Upper lobe of right lung (tissue), 1 donor: ENCODE results near the gene VGLL1. TPM values are rescaled to one million over a fixed set of nuclear protein-coding genes. Genes with fewer than 3 reads are reported as not detected.

Experiments used
- ATAC-seq: fragments of 200-7000 bp; cut with Tn5 transposase; one replicate; pipeline ENCODE4 v1.9.1; 2020; ENCODE audit warnings: mild to moderate bottlenecking, moderate library complexity
- DNase-seq: peaks from one replicate; pipeline ENCODE4 v3.0.0-alpha.2; 2020
- H3K27ac ChIP-seq: fragments of 200-600 bp; one replicate; pipeline ENCODE4 v1.8.0; 2022
- H3K27me3 ChIP-seq: fragments of 200-600 bp; one replicate; pipeline ENCODE4 v1.8.0; 2022; ENCODE audit warnings: mild to moderate bottlenecking
- H3K36me3 ChIP-seq: fragments of 200-600 bp; one replicate; pipeline ENCODE4 v1.8.0; 2022
- H3K4me1 ChIP-seq: fragments of 200-600 bp; one replicate; pipeline ENCODE4 v1.8.0; 2022
- H3K4me3 ChIP-seq: fragments of 200-600 bp; one replicate; pipeline ENCODE4 v1.8.0; 2022; ENCODE audit warnings: mild to moderate bottlenecking
- H3K9me3 ChIP-seq: fragments of 200-600 bp; one replicate; pipeline ENCODE4 v1.8.0; 2022
- intact Hi-C: fragments of 100-400 bp; cut with DNase I; formaldehyde crosslinking; loops from one replicate; pipeline ENCODE4 v1.11.0; 2022
- total RNA-seq: library from RNA; stranded (reverse); fragmentation: NEBNext Ultra II Directional; extraction: Animal tissue kit (Norgen Biotek cat#: 25700); gene quantifications from one replicate; pipeline ENCODE4 v1.2.1, GENCODE V29; 2021
- TF ChIP-seq, protein P1 (sequence below): fragments of 200-600 bp; IDR thresholded peaks from one replicate; pipeline ENCODE4 v1.8.0; 2022; ENCODE audit warnings: antibody characterized with exemption
- donor health status: DM: no; HTN: yes; CAD: no; lungs with severe emphysema.

Gene VGLL1
- total RNA-seq, 1 donor from 2014 or later: 1.6 TPM

DNA sequence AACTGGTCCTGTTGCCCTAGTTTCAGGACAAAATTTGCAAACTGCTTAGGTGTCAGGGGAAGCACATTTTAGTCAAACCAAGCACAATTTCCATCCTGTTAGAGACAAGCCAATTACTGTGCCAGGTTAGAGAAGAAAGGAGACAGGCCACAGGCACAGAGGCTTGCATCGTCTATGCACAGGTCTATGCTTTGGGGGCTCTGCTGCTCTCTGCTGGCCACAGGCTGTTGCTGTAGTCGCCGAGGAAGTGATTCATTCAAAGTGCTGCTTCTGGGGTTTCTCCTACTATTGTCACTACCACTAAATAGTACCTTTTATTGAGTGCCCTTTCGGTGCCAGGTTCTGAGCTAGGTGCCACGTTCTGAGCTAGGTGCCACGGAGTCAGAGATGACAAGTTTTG lies 45.5 kb downstream of the VGLL1 start:
- ATAC-seq (peak; percentile 83), DNase-seq (peak; percentile 65)
- no peaks in the 10 kb centered on the region for H3K36me3 ChIP-seq
- H3K27ac ChIP-seq: no peak overlapping the region
- no peaks in the 10 kb centered on the region for H3K9me3 ChIP-seq
- H3K4me3 ChIP-seq: no peak overlapping the region
- TF ChIP-seq, protein P1, sequence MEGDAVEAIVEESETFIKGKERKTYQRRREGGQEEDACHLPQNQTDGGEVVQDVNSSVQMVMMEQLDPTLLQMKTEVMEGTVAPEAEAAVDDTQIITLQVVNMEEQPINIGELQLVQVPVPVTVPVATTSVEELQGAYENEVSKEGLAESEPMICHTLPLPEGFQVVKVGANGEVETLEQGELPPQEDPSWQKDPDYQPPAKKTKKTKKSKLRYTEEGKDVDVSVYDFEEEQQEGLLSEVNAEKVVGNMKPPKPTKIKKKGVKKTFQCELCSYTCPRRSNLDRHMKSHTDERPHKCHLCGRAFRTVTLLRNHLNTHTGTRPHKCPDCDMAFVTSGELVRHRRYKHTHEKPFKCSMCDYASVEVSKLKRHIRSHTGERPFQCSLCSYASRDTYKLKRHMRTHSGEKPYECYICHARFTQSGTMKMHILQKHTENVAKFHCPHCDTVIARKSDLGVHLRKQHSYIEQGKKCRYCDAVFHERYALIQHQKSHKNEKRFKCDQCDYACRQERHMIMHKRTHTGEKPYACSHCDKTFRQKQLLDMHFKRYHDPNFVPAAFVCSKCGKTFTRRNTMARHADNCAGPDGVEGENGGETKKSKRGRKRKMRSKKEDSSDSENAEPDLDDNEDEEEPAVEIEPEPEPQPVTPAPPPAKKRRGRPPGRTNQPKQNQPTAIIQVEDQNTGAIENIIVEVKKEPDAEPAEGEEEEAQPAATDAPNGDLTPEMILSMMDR: peak; percentile 60
- intact Hi-C loops: no loop called here
- H3K4me1 ChIP-seq: no peaks in the 10 kb centered on the region
- H3K27me3 ChIP-seq: no peaks in the 10 kb centered on the region

DNA sequence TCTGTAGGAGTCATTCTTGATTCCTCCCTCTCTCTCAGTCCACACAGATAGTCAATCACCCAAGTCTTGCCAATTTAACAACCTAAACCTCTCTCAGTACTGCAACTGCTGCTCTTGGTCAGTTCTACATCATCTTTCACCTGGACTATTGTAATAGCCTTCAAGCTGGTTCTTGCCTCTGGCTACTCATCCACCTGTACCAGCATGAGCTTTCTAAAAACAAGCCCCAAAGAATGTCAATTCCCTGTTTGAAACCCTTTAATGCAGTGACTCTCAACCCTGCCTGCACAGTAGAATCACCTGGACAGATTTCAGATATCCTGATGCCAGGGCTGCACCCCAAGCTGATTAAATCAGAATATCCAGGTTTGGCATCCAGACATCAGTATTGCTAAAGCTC lies 48.3 kb downstream of the VGLL1 start:
- Histone ChIP-seq H3K27ac (no peak overlapping the region), H3K4me3 (no peak overlapping the region), H3K9me3 (no peaks in the 10 kb centered on the region), H3K4me1 (no peaks in the 10 kb centered on the region), H3K36me3 (no peaks in the 10 kb centered on the region), H3K27me3 (no peaks in the 10 kb centered on the region)
- no peak for ATAC-seq
- intact Hi-C loops: no loop called here
- DNase-seq: no peak
- TF ChIP-seq, protein P1: no peak

DNA sequence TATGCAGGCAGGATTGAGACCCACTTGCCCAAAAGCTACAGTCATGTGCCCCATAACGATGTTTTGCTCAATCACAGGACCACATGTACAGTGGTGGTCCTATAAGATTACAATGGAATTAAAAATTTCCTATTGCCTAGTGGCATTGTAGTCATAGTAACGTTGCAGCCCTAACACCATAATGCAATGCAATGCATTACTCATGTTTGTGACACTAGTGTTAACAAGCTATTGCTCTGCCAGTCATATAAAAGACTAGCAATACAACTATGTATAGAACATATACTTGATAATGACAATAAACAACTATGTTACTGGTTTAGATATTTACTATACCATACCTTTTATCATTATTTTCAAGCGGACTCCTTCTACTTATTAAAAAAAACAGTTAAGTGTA lies 50.6 kb downstream of the VGLL1 start:
- no peaks in the 10 kb centered on the region for H3K4me1 ChIP-seq
- no peaks in the 10 kb centered on the region for H3K36me3 ChIP-seq
- H3K4me3 ChIP-seq: no peak overlapping the region
- H3K9me3 ChIP-seq: no peaks in the 10 kb centered on the region
- DNase-seq (no peak), ATAC-seq (no peak)
- intact Hi-C loops: no loop called here
- no peaks in the 10 kb centered on the region for H3K27me3 ChIP-seq
- no peak overlapping the region for H3K27ac ChIP-seq
- TF ChIP-seq, protein P1: no peak

DNA sequence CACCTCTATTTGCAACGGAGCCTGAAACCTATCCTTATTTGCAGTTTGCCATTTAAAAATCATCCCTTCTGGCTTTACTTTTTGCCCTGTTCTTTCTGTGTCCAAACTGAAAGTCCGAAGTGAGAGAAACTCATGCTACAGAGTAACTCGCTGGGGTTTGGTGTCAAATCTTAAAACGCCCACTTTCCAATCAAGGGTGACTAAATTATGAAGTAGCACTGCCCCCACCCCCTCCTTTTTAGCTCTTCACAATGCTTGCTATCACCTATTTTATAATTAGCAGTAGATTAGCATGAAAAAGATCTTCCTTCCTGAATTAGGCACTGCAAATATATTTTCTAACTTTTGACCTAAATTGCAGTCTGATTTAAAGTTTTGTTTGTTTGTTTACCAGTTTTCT lies 52.5 kb downstream of the VGLL1 start:
- Histone ChIP-seq H3K36me3 (no peaks in the 10 kb centered on the region), H3K9me3 (no peaks in the 10 kb centered on the region), H3K27ac (no peak overlapping the region), H3K4me1 (no peaks in the 10 kb centered on the region), H3K27me3 (no peaks in the 10 kb centered on the region), H3K4me3 (no peak overlapping the region)
- intact Hi-C loops: no loop called here
- TF ChIP-seq, protein P1: no peak
- DNase-seq (no peak), ATAC-seq (no peak)

DNA sequence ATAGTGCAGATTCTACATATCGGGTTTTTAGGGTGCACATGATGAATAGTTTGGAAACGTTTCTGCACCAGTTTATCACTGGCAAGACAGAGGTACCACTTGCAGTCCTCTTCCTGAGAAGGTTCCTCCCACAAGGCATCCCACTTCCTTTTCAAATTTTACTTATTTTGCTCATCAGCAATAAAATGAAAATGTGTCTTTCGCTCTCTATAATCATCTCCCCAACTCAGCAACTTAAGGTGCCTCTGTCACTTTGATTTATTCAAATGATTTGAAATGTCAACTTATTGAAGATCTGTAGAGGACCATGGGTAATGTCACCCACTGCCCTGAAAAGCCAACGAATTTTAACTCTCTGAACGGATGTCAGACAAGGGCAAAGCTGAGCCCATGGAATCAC lies 53.2 kb downstream of the VGLL1 start:
- Histone ChIP-seq H3K4me3 (no peak overlapping the region), H3K27ac (no peak overlapping the region), H3K36me3 (no peaks in the 10 kb centered on the region), H3K4me1 (no peaks in the 10 kb centered on the region), H3K9me3 (no peaks in the 10 kb centered on the region), H3K27me3 (no peaks in the 10 kb centered on the region)
- DNase-seq (no peak), ATAC-seq (no peak)
- TF ChIP-seq, protein P1: no peak
- intact Hi-C loops: no loop called here

DNA sequence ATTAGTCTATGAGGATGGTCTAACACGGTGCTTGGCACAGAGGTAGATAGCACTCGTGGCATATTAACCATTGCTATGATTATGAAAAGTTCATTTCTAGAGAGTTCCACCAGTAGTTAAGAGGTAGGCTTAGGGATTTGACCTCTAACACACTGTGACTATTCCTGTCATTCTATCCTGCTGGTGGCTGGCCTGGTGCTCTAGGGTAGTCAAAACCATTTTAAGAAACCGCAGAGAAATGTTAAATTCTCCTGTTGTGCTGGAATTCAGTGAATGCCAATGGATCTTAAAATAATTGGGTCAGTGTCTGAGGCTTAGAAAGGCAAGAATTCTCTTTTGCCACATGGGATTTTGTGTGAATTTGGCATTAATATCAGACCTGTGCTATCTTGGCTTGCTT lies 53.9 kb downstream of the VGLL1 start:
- Histone ChIP-seq H3K4me3 (no peak overlapping the region), H3K27me3 (no peaks in the 10 kb centered on the region), H3K36me3 (no peaks in the 10 kb centered on the region), H3K9me3 (no peaks in the 10 kb centered on the region), H3K4me1 (no peaks in the 10 kb centered on the region), H3K27ac (no peak overlapping the region)
- intact Hi-C loops: no loop called here
- DNase-seq (no peak), ATAC-seq (no peak)
- TF ChIP-seq, protein P1: no peak
